HG03064 (cell line): ENCODE results near the gene TEX52.
A peak's percentile ranks its signal among the peaks of the same experiment; 100 is the strongest.

Experiments used
- ATAC-seq: cut with Tn5 transposase; IDR thresholded peaks from one replicate; pipeline ENCODE4 v1.9.1; 2021; ENCODE audit warnings: low read depth; ENCODE audit not compliant: unreplicated experiment

The TEX52 gene

GRCh38 chr12:2833810-2834209 lies 23.0 kb downstream of the TEX52 start:
- ATAC-seq, result no peak

- ATAC-seq, result no peak
Observed at GRCh38 chr12:2833327-2833726, 23.5 kb downstream of the TEX52 start.

GRCh38 chr12:2832550-2833127 lies 24.2 kb downstream of the TEX52 start:
- ATAC-seq, result no peak

- no peak for ATAC-seq
Observed at GRCh38 chr12:2829275-2829674, 27.6 kb downstream of the TEX52 start.

GRCh38 chr12:2826721-2827515 lies 29.9 kb downstream of the TEX52 start:
- no peak for ATAC-seq

GRCh38 chr12:2826036-2826435 lies 30.8 kb downstream of the TEX52 start:
- no peak for ATAC-seq

GRCh38 chr12:2825132-2825531 lies 31.7 kb downstream of the TEX52 start:
- no peak for ATAC-seq

GRCh38 chr12:2824541-2824940 lies 32.3 kb downstream of the TEX52 start:
- ATAC-seq, result no peak

GRCh38 chr12:2823483-2823882 lies 33.4 kb downstream of the TEX52 start:
- ATAC-seq, result no peak

- no peak for ATAC-seq
Observed at GRCh38 chr12:2820432-2820831, 36.4 kb downstream of the TEX52 start.

GRCh38 chr12:2819810-2820209 lies 37.0 kb downstream of the TEX52 start:
- no peak for ATAC-seq

- ATAC-seq, result peak; percentile 48
Observed at GRCh38 chr12:2813214-2814185, 43.3 kb downstream of the TEX52 start.

- peak; percentile 88 for ATAC-seq
Observed at GRCh38 chr12:2812290-2813213, 44.3 kb downstream of the TEX52 start, which contains the start of gene ITFG2. TSS of gene ITFG2 (plus strand) at chr12:2812668. CDS start at chr12:2812761, 93 bp downstream.

- ATAC-seq, result no peak
Observed at GRCh38 chr12:2811801-2812200, 45.0 kb downstream of the TEX52 start.

GRCh38 chr12:2806700-2807099 lies 50.1 kb downstream of the TEX52 start:
- ATAC-seq, result no peak

- ATAC-seq, result no peak
Observed at GRCh38 chr12:2805143-2805520, 51.7 kb downstream of the TEX52 start.

- ATAC-seq, result no peak
Observed at GRCh38 chr12:2804393-2805142, 52.3 kb downstream of the TEX52 start.

GRCh38 chr12:2803635-2804392 lies 53.0 kb downstream of the TEX52 start:
- no peak for ATAC-seq
